ENCODE data around the gene PRICKLE1. TPM values are rescaled to one million over a fixed set of nuclear protein-coding genes. Genes with fewer than 3 reads are reported as not detected.
"Not testable (repeated sequence)": the region's sequence is repeated elsewhere in the genome, so short reads cannot be mapped to it uniquely, and the experiment has no call there.

The PRICKLE1 gene
- total RNA-seq, 2 experiments from 2014 or later: 0.45 to 0.89 TPM

GRCh38 chr12:42557586-42558172 is 31.9 kb downstream of the PRICKLE1 start:
- Mint-ChIP-seq H3K27me3 (peaks cover 11% of the 10 kb centered on the region), H3K9me3 (no peaks in the 10 kb centered on the region), H3K4me1 (no peaks in the 10 kb centered on the region), H3K27ac (no peak overlapping the region), H3K36me3 (no peaks in the 10 kb centered on the region), H3K4me3 (no peak overlapping the region)
- no peak for ATAC-seq (ENCODE audit: low read depth)
- POLR2A ChIA-PET: no interaction called here
- no peak for DNase-seq

GRCh38 chr12:42556917-42557316 is 32.6 kb downstream of the PRICKLE1 start:
- H3K36me3 Mint-ChIP-seq: no peaks in the 10 kb centered on the region
- H3K27me3 Mint-ChIP-seq: peaks cover 9% of the 10 kb centered on the region
- H3K27ac Mint-ChIP-seq: no peak overlapping the region
- no peak for DNase-seq
- no peak overlapping the region for H3K4me3 Mint-ChIP-seq
- no peaks in the 10 kb centered on the region for H3K9me3 Mint-ChIP-seq
- POLR2A ChIA-PET: no interaction called here
- no peaks in the 10 kb centered on the region for H3K4me1 Mint-ChIP-seq
- ATAC-seq (ENCODE audit: low read depth): no peak

GRCh38 chr12:42552822-42553221 is 36.7 kb downstream of the PRICKLE1 start:
- no peaks in the 10 kb centered on the region for H3K9me3 Mint-ChIP-seq
- no peak overlapping the region for H3K4me3 Mint-ChIP-seq
- H3K27me3 Mint-ChIP-seq: peaks cover 16% of the 10 kb centered on the region
- H3K36me3 Mint-ChIP-seq: no peaks in the 10 kb centered on the region
- ATAC-seq (ENCODE audit: low read depth) (no peak), DNase-seq (no peak)
- no peak overlapping the region for H3K27ac Mint-ChIP-seq
- no peaks in the 10 kb centered on the region for H3K4me1 Mint-ChIP-seq
- POLR2A ChIA-PET: no interaction called here

- Mint-ChIP-seq H3K27ac (no peak overlapping the region), H3K27me3 (peaks cover 15% of the 10 kb centered on the region), H3K36me3 (no peaks in the 10 kb centered on the region), H3K4me1 (no peaks in the 10 kb centered on the region), H3K9me3 (no peaks in the 10 kb centered on the region), H3K4me3 (no peak overlapping the region)
- POLR2A ChIA-PET: no interaction called here
- ATAC-seq (ENCODE audit: low read depth) (no peak), DNase-seq (no peak)
Observed at GRCh38 chr12:42550800-42551199, 38.7 kb downstream of the PRICKLE1 start.

- ATAC-seq (ENCODE audit: low read depth): no peak
- no peak overlapping the region for H3K27ac Mint-ChIP-seq
- no peaks in the 10 kb centered on the region for H3K4me1 Mint-ChIP-seq
- H3K36me3 Mint-ChIP-seq: no peaks in the 10 kb centered on the region
- no peak for DNase-seq
- no peak overlapping the region for H3K4me3 Mint-ChIP-seq
- H3K9me3 Mint-ChIP-seq: no peaks in the 10 kb centered on the region
- peaks cover 15% of the 10 kb centered on the region for H3K27me3 Mint-ChIP-seq
- POLR2A ChIA-PET: no interaction called here
Observed at GRCh38 chr12:42546709-42547108, 42.8 kb downstream of the PRICKLE1 start.

- peaks cover 2% of the 10 kb centered on the region for H3K27me3 Mint-ChIP-seq
- H3K4me3 Mint-ChIP-seq: no peak overlapping the region
- ATAC-seq (ENCODE audit: low read depth) (no peak), DNase-seq (no peak)
- H3K27ac Mint-ChIP-seq: no peak overlapping the region
- POLR2A ChIA-PET: no interaction called here
- no peaks in the 10 kb centered on the region for H3K4me1 Mint-ChIP-seq
- no peaks in the 10 kb centered on the region for H3K9me3 Mint-ChIP-seq
- no peaks in the 10 kb centered on the region for H3K36me3 Mint-ChIP-seq
Observed at GRCh38 chr12:42541965-42542364, 47.6 kb downstream of the PRICKLE1 start.

GRCh38 chr12:42541308-42541707 is 48.2 kb downstream of the PRICKLE1 start:
- POLR2A ChIA-PET; H3K9me3 Mint-ChIP-seq; H3K36me3 Mint-ChIP-seq; H3K4me1 Mint-ChIP-seq; H3K27ac Mint-ChIP-seq; H3K4me3 Mint-ChIP-seq; H3K27me3 Mint-ChIP-seq; ATAC-seq (ENCODE audit: low read depth); DNase-seq: not testable (repeated sequence)

GRCh38 chr12:42539696-42540095 is 49.9 kb downstream of the PRICKLE1 start:
- ATAC-seq (ENCODE audit: low read depth): no peak
- Mint-ChIP-seq H3K9me3 (no peaks in the 10 kb centered on the region), H3K36me3 (no peaks in the 10 kb centered on the region), H3K27me3 (peaks cover 8% of the 10 kb centered on the region), H3K27ac (no peak overlapping the region), H3K4me3 (no peak overlapping the region), H3K4me1 (no peaks in the 10 kb centered on the region)
- POLR2A ChIA-PET: no interaction called here
- DNase-seq: no peak

GRCh38 chr12:42538203-42538602 is 51.3 kb downstream of the PRICKLE1 start:
- Mint-ChIP-seq H3K9me3 (no peaks in the 10 kb centered on the region), H3K4me3 (no peak overlapping the region), H3K27me3 (peaks cover 14% of the 10 kb centered on the region), H3K4me1 (no peaks in the 10 kb centered on the region), H3K36me3 (no peaks in the 10 kb centered on the region), H3K27ac (no peak overlapping the region)
- ATAC-seq (ENCODE audit: low read depth): no peak
- DNase-seq: no peak
- POLR2A ChIA-PET: no interaction called here

GRCh38 chr12:42534184-42534838 is 55.2 kb downstream of the PRICKLE1 start:
- no peaks in the 10 kb centered on the region for H3K9me3 Mint-ChIP-seq
- no peak for DNase-seq
- H3K4me3 Mint-ChIP-seq: no peak overlapping the region
- no peak overlapping the region for H3K27ac Mint-ChIP-seq
- peaks cover 15% of the 10 kb centered on the region for H3K27me3 Mint-ChIP-seq
- POLR2A ChIA-PET: no interaction called here
- no peaks in the 10 kb centered on the region for H3K4me1 Mint-ChIP-seq
- no peak for ATAC-seq (ENCODE audit: low read depth)
- H3K36me3 Mint-ChIP-seq: no peaks in the 10 kb centered on the region

GRCh38 chr12:42530284-42530683 is 59.3 kb downstream of the PRICKLE1 start:
- Mint-ChIP-seq H3K4me3 (no peak overlapping the region), H3K27ac (no peak overlapping the region), H3K9me3 (no peaks in the 10 kb centered on the region), H3K36me3 (no peaks in the 10 kb centered on the region), H3K27me3 (peaks cover 12% of the 10 kb centered on the region), H3K4me1 (no peaks in the 10 kb centered on the region)
- DNase-seq (no peak), ATAC-seq (ENCODE audit: low read depth) (no peak)
- POLR2A ChIA-PET: no interaction called here

GRCh38 chr12:42525444-42525843 is 64.1 kb downstream of the PRICKLE1 start:
- Mint-ChIP-seq H3K4me3 (no peak overlapping the region), H3K27me3 (peaks cover 2% of the 10 kb centered on the region), H3K36me3 (no peaks in the 10 kb centered on the region), H3K4me1 (no peaks in the 10 kb centered on the region), H3K9me3 (no peaks in the 10 kb centered on the region), H3K27ac (no peak overlapping the region)
- no peak for ATAC-seq (ENCODE audit: low read depth)
- POLR2A ChIA-PET: no interaction called here
- DNase-seq: no peak

GRCh38 chr12:42524716-42525115 is 64.8 kb downstream of the PRICKLE1 start:
- POLR2A ChIA-PET: no interaction called here
- no peaks in the 10 kb centered on the region for H3K36me3 Mint-ChIP-seq
- H3K4me3 Mint-ChIP-seq: no peak overlapping the region
- DNase-seq (no peak), ATAC-seq (ENCODE audit: low read depth) (no peak)
- no peak overlapping the region for H3K27ac Mint-ChIP-seq
- H3K4me1 Mint-ChIP-seq: no peaks in the 10 kb centered on the region
- no peaks in the 10 kb centered on the region for H3K9me3 Mint-ChIP-seq
- H3K27me3 Mint-ChIP-seq: peaks cover 2% of the 10 kb centered on the region

GRCh38 chr12:42516573-42516972 is 73.0 kb downstream of the PRICKLE1 start:
- DNase-seq (no peak), ATAC-seq (ENCODE audit: low read depth) (no peak)
- POLR2A ChIA-PET: interaction anchor here (0.7 kb wide), 1 partner anchor 101 kb away, joined by 4 read pairs; no protein-coding TSS in a partner anchor
- H3K36me3 Mint-ChIP-seq: no peaks in the 10 kb centered on the region
- peaks cover 4% of the 10 kb centered on the region for H3K27me3 Mint-ChIP-seq
- no peak overlapping the region for H3K4me3 Mint-ChIP-seq
- peaks cover 2% of the 10 kb centered on the region for H3K9me3 Mint-ChIP-seq
- H3K27ac Mint-ChIP-seq: no peak overlapping the region
- no peaks in the 10 kb centered on the region for H3K4me1 Mint-ChIP-seq
